ENCODE data around the gene PAPPA2.
A peak's percentile ranks its signal among the peaks of the same experiment; 100 is the strongest.

The PAPPA2 gene

DNA sequence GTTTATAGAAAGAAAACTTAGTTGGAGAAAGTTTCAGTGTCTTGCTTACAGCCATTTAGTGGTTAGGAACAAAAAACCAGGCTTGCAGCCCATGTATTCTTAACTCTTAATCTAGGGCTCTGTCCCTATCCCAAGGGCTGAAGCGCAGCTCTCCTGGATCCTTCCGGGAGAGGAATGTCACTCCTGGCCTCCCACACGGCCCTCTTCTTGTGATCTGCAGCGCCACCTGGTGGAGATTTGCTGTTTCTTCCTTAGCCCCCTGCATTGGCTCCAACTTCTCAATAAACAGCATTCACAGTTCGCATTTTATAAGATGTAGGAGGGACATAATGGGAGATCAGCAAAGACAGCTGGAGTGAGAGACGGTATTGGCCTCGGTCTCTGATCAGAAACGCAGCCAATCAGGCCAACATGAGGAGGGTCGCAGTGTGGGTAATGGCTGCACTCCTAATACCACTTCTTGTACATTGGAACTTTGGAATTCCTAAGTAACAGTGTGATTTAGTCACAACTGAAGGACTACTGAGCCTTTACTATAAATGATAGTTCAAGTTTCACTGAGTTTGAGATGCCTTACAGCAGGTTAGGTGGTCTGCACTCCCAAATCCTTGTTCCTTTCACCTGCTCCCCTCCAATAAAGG is 418.1 kb downstream of the PAPPA2 start:
- peak; percentile 73 for DNase-seq (ENCODE audit: low read depth)
- TF ChIP-seq, protein P1, sequence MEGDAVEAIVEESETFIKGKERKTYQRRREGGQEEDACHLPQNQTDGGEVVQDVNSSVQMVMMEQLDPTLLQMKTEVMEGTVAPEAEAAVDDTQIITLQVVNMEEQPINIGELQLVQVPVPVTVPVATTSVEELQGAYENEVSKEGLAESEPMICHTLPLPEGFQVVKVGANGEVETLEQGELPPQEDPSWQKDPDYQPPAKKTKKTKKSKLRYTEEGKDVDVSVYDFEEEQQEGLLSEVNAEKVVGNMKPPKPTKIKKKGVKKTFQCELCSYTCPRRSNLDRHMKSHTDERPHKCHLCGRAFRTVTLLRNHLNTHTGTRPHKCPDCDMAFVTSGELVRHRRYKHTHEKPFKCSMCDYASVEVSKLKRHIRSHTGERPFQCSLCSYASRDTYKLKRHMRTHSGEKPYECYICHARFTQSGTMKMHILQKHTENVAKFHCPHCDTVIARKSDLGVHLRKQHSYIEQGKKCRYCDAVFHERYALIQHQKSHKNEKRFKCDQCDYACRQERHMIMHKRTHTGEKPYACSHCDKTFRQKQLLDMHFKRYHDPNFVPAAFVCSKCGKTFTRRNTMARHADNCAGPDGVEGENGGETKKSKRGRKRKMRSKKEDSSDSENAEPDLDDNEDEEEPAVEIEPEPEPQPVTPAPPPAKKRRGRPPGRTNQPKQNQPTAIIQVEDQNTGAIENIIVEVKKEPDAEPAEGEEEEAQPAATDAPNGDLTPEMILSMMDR (conservative IDR thresholded peaks at IDR 0.05; ENCODE audit: low read depth, low read length), result peak; percentile 89
- H3K4me3 ChIP-seq (ENCODE audit: low read depth, low read length), result no peak overlapping the region

DNA sequence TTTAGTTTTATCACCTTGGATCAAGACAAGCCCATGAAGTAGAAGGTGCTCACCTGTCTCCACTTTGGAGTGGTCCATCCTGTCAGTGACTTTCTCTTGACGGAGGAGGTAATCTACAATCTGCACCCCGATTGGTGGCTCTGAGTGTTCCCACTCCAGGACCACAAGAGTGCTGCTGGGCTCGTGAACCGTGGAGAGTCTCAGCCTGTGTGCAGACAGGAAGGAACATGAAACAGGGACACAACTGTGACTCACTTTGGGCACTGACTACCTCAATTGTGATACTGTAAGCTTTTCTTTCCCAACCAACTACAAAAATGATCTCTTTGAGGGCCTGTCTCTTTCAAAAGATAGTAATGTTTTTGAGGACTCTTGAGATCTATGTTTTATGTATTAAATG is 421.3 kb downstream of the PAPPA2 start:
- no peak overlapping the region for H3K4me3 ChIP-seq (ENCODE audit: low read depth, low read length)
- DNase-seq (ENCODE audit: low read depth), result no peak
- TF ChIP-seq, protein P1 (conservative IDR thresholded peaks at IDR 0.05; ENCODE audit: low read depth, low read length), result no peak

DNA sequence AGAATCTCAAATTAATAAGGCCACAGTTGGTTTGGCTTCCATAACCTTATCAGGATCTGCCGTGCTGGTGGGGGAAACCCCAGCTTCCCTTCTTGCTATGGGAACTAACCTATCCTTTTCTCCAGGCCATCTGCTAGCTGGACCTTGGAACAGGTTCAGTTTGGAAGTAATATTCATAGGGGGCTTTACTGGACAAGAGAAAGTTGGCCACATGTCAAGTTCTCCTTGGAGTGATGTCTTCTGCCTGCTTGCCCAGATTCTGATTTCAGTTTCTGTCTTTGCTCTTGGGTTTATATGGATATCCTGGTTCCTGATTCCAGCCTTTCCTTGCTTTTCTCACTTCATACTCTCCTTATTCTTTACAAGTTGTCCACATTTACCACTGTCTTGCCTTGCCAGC is 421.9 kb downstream of the PAPPA2 start:
- TF ChIP-seq, protein P1 (conservative IDR thresholded peaks at IDR 0.05; ENCODE audit: low read depth, low read length), result no peak
- DNase-seq (ENCODE audit: low read depth), result no peak
- H3K4me3 ChIP-seq (ENCODE audit: low read depth, low read length), result no peak overlapping the region

DNA sequence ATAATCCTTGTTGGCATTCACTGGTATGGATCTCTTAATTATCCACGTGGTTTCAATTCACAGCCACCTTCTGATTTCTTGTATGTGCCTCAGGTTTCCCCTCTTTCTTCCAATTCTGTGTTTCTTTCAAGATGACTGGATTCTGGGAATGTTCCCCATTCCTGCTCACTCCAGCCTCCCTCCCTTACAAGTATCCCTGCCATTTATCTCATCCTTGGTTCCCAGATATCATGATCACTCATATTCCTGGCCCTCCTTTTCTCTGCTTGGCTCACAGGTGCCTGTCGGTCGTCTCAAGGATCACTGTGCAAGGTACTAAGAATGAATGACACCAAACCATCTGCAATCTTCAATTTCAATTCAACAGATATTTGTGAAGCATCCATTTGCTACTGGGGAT is 422.4 kb downstream of the PAPPA2 start:
- H3K4me3 ChIP-seq (ENCODE audit: low read depth, low read length), result no peak overlapping the region
- DNase-seq (ENCODE audit: low read depth), result no peak
- TF ChIP-seq, protein P1 (conservative IDR thresholded peaks at IDR 0.05; ENCODE audit: low read depth, low read length), result no peak

DNA sequence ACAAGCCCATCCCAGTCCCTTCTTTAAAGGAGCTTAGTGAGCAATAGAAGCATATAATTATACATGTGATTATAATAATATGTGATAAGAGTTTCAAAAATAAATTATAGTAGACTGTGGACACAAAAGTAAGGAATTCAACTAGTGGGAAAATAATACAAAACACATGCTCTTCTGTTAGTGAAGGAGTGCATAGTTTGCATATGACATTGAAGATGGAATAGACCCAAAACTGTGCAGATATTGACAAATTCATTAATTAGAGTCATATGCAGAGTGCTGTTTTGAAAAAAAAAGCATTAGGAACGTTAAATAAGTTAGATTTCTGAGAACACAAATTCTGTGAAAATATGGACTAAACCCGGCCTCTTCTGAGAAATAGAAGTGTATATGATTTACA is 422.8 kb downstream of the PAPPA2 start:
- DNase-seq (ENCODE audit: low read depth), result no peak
- TF ChIP-seq, protein P1 (conservative IDR thresholded peaks at IDR 0.05; ENCODE audit: low read depth, low read length), result no peak
- no peak overlapping the region for H3K4me3 ChIP-seq (ENCODE audit: low read depth, low read length)

DNA sequence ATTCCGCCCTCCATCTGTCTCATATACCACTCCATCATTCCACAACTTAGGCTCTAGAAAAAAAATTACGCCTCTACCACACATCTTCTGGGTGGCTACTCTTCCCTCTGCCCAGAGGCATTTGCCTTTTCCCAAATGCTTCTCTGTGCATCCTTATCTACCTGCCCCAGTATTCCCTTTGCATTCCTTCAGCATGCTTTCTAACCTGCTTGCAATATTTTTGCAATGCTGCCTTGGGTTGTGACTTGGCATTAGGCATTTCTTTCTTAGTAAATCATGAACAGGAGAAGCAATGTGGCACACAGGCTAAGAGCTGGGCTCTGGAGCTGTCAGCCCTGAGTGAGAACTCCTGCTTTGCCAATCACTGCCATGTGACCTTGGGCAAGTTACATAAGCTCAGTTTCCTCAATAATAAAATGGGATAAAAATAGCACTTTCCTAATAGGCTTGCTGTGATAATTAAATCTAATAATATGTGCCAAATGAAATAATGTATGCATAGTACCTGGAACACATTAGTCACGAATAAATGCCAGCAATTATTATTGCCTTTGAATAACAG is 425.6 kb downstream of the PAPPA2 start:
- no peak overlapping the region for H3K4me3 ChIP-seq (ENCODE audit: low read depth, low read length)
- DNase-seq (ENCODE audit: low read depth), result no peak
- TF ChIP-seq, protein P1 (conservative IDR thresholded peaks at IDR 0.05; ENCODE audit: low read depth, low read length), result no peak
